ENCODE results near the gene BAHCC1.

BAHCC1 gene

GRCh38 chr17:81470944-81471817 lies 75.9 kb downstream of the BAHCC1 start:
- H3K27me3 ChIP-seq (ENCODE audit: low read depth, low read length), result no peaks in the 10 kb centered on the region
- no peaks in the 10 kb centered on the region for H3K36me3 ChIP-seq (replicated peaks; ENCODE audit: low read depth, low read length)
- no peak overlapping the region for H2AFZ ChIP-seq (ENCODE audit: low read depth, low read length)
- no peaks in the 10 kb centered on the region for H3K4me1 ChIP-seq (ENCODE audit: low read length)
- no peak overlapping the region for H3K4me2 ChIP-seq (ENCODE audit: low read length)
- H3K4me3 ChIP-seq (ENCODE audit: low read length), result no peak overlapping the region
- no peaks in the 10 kb centered on the region for H3K79me2 ChIP-seq (ENCODE audit: low read length)
- no peaks in the 10 kb centered on the region for H4K20me1 ChIP-seq (ENCODE audit: insufficient read depth, low read length)
- H3K27ac ChIP-seq (ENCODE audit: low read length), result no peak overlapping the region
- no peaks in the 10 kb centered on the region for H3K9me3 ChIP-seq (ENCODE audit: insufficient read depth, low read length)
- TF ChIP-seq EZH2phosphoT487 (IDR thresholded peaks at IDR 0.05; ENCODE audit: low read depth) (no peak), CTCF (IDR thresholded peaks at IDR 0.05; ENCODE audit: low read depth, low read length) (no peak)
- no peak overlapping the region for H3K9ac ChIP-seq (ENCODE audit: low read length)

GRCh38 chr17:81471818-81472456 lies 76.7 kb downstream of the BAHCC1 start:
- H3K27ac ChIP-seq (ENCODE audit: low read length), result no peak overlapping the region
- no peaks in the 10 kb centered on the region for H3K4me1 ChIP-seq (ENCODE audit: low read length)
- no peaks in the 10 kb centered on the region for H3K27me3 ChIP-seq (ENCODE audit: low read depth, low read length)
- H3K9me3 ChIP-seq (ENCODE audit: insufficient read depth, low read length), result no peaks in the 10 kb centered on the region
- no peaks in the 10 kb centered on the region for H3K36me3 ChIP-seq (replicated peaks; ENCODE audit: low read depth, low read length)
- TF ChIP-seq CTCF (IDR thresholded peaks at IDR 0.05; ENCODE audit: low read depth, low read length) (no peak), EZH2phosphoT487 (IDR thresholded peaks at IDR 0.05; ENCODE audit: low read depth) (no peak)
- H2AFZ ChIP-seq (ENCODE audit: low read depth, low read length), result no peak overlapping the region
- no peak overlapping the region for H3K4me2 ChIP-seq (ENCODE audit: low read length)
- no peak overlapping the region for H3K9ac ChIP-seq (ENCODE audit: low read length)
- no peaks in the 10 kb centered on the region for H3K79me2 ChIP-seq (ENCODE audit: low read length)
- H4K20me1 ChIP-seq (ENCODE audit: insufficient read depth, low read length), result no peaks in the 10 kb centered on the region
- no peak overlapping the region for H3K4me3 ChIP-seq (ENCODE audit: low read length)

GRCh38 chr17:81473019-81473418 lies 77.8 kb downstream of the BAHCC1 start:
- Histone ChIP-seq H3K27ac (ENCODE audit: low read length) (no peak overlapping the region), H3K4me2 (ENCODE audit: low read length) (no peak overlapping the region), H3K79me2 (ENCODE audit: low read length) (no peaks in the 10 kb centered on the region), H3K9ac (ENCODE audit: low read length) (no peak overlapping the region), H3K4me1 (ENCODE audit: low read length) (no peaks in the 10 kb centered on the region), H3K27me3 (ENCODE audit: low read depth, low read length) (no peaks in the 10 kb centered on the region), H3K9me3 (ENCODE audit: insufficient read depth, low read length) (no peaks in the 10 kb centered on the region), H3K4me3 (ENCODE audit: low read length) (no peak overlapping the region), H4K20me1 (ENCODE audit: insufficient read depth, low read length) (no peaks in the 10 kb centered on the region), H2AFZ (ENCODE audit: low read depth, low read length) (no peak overlapping the region), H3K36me3 (replicated peaks; ENCODE audit: low read depth, low read length) (no peaks in the 10 kb centered on the region)
- TF ChIP-seq CTCF (IDR thresholded peaks at IDR 0.05; ENCODE audit: low read depth, low read length), result no peak
- no peak for TF ChIP-seq EZH2phosphoT487 (IDR thresholded peaks at IDR 0.05; ENCODE audit: low read depth)

GRCh38 chr17:81474958-81475357 lies 79.7 kb downstream of the BAHCC1 start:
- Histone ChIP-seq H2AFZ (ENCODE audit: low read depth, low read length) (no peak overlapping the region), H3K27ac (ENCODE audit: low read length) (no peak overlapping the region), H3K27me3 (ENCODE audit: low read depth, low read length) (no peaks in the 10 kb centered on the region), H3K9me3 (ENCODE audit: insufficient read depth, low read length) (no peaks in the 10 kb centered on the region), H3K36me3 (replicated peaks; ENCODE audit: low read depth, low read length) (no peaks in the 10 kb centered on the region), H4K20me1 (ENCODE audit: insufficient read depth, low read length) (no peaks in the 10 kb centered on the region), H3K4me1 (ENCODE audit: low read length) (no peaks in the 10 kb centered on the region), H3K9ac (ENCODE audit: low read length) (no peak overlapping the region), H3K79me2 (ENCODE audit: low read length) (no peaks in the 10 kb centered on the region), H3K4me3 (ENCODE audit: low read length) (no peak overlapping the region), H3K4me2 (ENCODE audit: low read length) (no peak overlapping the region)
- TF ChIP-seq EZH2phosphoT487 (IDR thresholded peaks at IDR 0.05; ENCODE audit: low read depth), result no peak
- TF ChIP-seq CTCF (IDR thresholded peaks at IDR 0.05; ENCODE audit: low read depth, low read length), result no peak

Measured in OCI-LY3 (cell line).